Endothelial cell of umbilical vein (primary cell): ENCODE measurements around the gene SDK2. TPM values are rescaled to one million over a fixed set of nuclear protein-coding genes. Genes with fewer than 3 reads are reported as not detected.

Experiments used
- BruUV-seq: library from RNA; stranded (reverse); fragments of 400-500 nt; replicated peaks from 2 replicates; lab custom pipeline; 2021; lab: Mats Ljungman, UMichigan
- CTCF ChIA-PET: fragments of 300-600, 350-600 bp; sonication (Branson Sonifier 250); formaldehyde crosslinking; loops from one replicate; lab custom pipeline; 2021; ENCODE audit warnings: antibody characterized with exemption, inconsistent platforms; lab: Charles Lee
- POLR2A ChIA-PET: fragments of 300-600, 350-600 bp; sonication (Branson Sonifier 250); formaldehyde crosslinking; loops from one replicate; lab custom pipeline; 2021; ENCODE audit warnings: antibody characterized with exemption, inconsistent platforms; lab: Charles Lee
- DNase-seq: peaks from one replicate; pipeline ENCODE4 v3.0.0-alpha.2; 2011; ENCODE audit warnings: low read depth, low spot score
- FAIRE-seq: peaks from 2 replicates; lab custom pipeline; 2011; peaks lifted over from hg19 to GRCh38; lab: Jason Lieb, UNC
- H2AFZ ChIP-seq: 2 replicates; pipeline ENCODE4 v1.6.0; 2012; ENCODE audit warnings: low read depth, low read length, control low read depth, inconsistent platforms
- H3K27ac ChIP-seq: 2 replicates; pipeline ENCODE4 v1.5.1; 2011; ENCODE audit warnings: low read depth, mild to moderate bottlenecking, control low read depth, low read length, moderate library complexity; ENCODE audit not compliant: insufficient read depth
- H3K27me3 ChIP-seq, 2 experiments: 2 replicates each; pipeline versions ENCODE4 v1.6.0 to v1.6.1; 2011; ENCODE audit warnings: low read length in 2 of 2, mixed read lengths in 1 of 2; ENCODE audit not compliant: control insufficient read depth in 2 of 2, insufficient read depth in 2 of 2
- H3K36me3 ChIP-seq, 2 experiments: 2 replicates in 1 of 2; 3 replicates in 1 of 2; pipeline ENCODE4 v1.5.1; 2011; ENCODE audit warnings: low read length in 2 of 2, mild to moderate bottlenecking in 1 of 2, moderate library complexity in 1 of 2; ENCODE audit not compliant: control insufficient read depth in 2 of 2, insufficient read depth in 2 of 2; ENCODE audit errors: extremely low read depth in 1 of 2
- H3K4me1 ChIP-seq: 3 replicates; pipeline ENCODE4 v1.5.1; 2011; ENCODE audit warnings: mild to moderate bottlenecking, low read length; ENCODE audit not compliant: control insufficient read depth, insufficient read depth; ENCODE audit errors: extremely low read depth
- H3K4me2 ChIP-seq: 2 replicates; pipeline ENCODE4 v1.6.1; 2011; ENCODE audit warnings: low read length, control low read depth, mixed read lengths; ENCODE audit not compliant: insufficient read depth
- H3K4me3 ChIP-seq, 3 experiments: fragments of 200-600 bp in 1 of 3; sonication (generic), shearing (Covaris generic) in 1 of 3; replicated peaks in 1 of 3; 2 replicates each; pipeline ENCODE4 v1.5.1; 2011 to 2016; ENCODE audit warnings: control low read depth in 3 of 3, low read length in 3 of 3, mild to moderate bottlenecking in 2 of 3, inconsistent platforms in 1 of 3, low read depth in 1 of 3, moderate library complexity in 1 of 3; ENCODE audit not compliant: insufficient read depth in 1 of 3
- H3K79me2 ChIP-seq: 2 replicates; pipeline ENCODE4 v1.6.0; 2012; ENCODE audit warnings: low read length, inconsistent platforms; ENCODE audit not compliant: control insufficient read depth, insufficient read depth
- H3K9ac ChIP-seq: replicated peaks from 2 replicates; pipeline ENCODE3; 2011; ENCODE audit warnings: low read length, control low read depth; ENCODE audit not compliant: insufficient read depth; ENCODE audit errors: extremely low read depth
- H3K9me1 ChIP-seq: replicated peaks from 3 replicates; pipeline ENCODE4 v1.6.0; 2011; ENCODE audit warnings: mild to moderate bottlenecking, low read length; ENCODE audit not compliant: control insufficient read depth, insufficient read depth; ENCODE audit errors: extremely low read depth
- H3K9me3 ChIP-seq: replicated peaks from 2 replicates; pipeline ENCODE4 v1.5.1; 2012; ENCODE audit warnings: low read length, inconsistent platforms; ENCODE audit not compliant: control insufficient read depth, insufficient read depth
- H4K20me1 ChIP-seq: replicated peaks from 2 replicates; pipeline ENCODE3; 2011; ENCODE audit warnings: mild to moderate bottlenecking, low read length; ENCODE audit not compliant: control insufficient read depth, insufficient read depth; ENCODE audit errors: extremely low read depth
- CTCF ChIP-seq, 2 donors: IDR thresholded peaks; 1 replicate in 1 of 2; 2 replicates in 1 of 2; pipeline ENCODE4 v1.5.1; 2011; ENCODE audit warnings: low read length in 2 of 2, mild to moderate bottlenecking in 2 of 2, moderate library complexity in 2 of 2, control low read depth in 1 of 2, inconsistent platforms in 1 of 2, low read depth in 1 of 2; ENCODE audit not compliant: insufficient read depth in 1 of 2; ENCODE audit errors: extremely low read depth in 1 of 2
- EZH2 ChIP-seq: IDR thresholded peaks from 2 replicates; pipeline ENCODE4 v1.6.1; 2012; ENCODE audit warnings: borderline replicate concordance, low read depth, mild to moderate bottlenecking, moderate library complexity, low read length, inconsistent platforms; ENCODE audit not compliant: severe bottlenecking
- FOS ChIP-seq: IDR thresholded peaks from 2 replicates; pipeline ENCODE4 v1.6.1; 2011; ENCODE audit warnings: mild to moderate bottlenecking, low read length, moderate library complexity, borderline replicate concordance; ENCODE audit not compliant: insufficient read depth
- GATA2 ChIP-seq: IDR thresholded peaks from 2 replicates; pipeline ENCODE4 v1.7.0; 2011; ENCODE audit warnings: low read depth, mild to moderate bottlenecking, moderate library complexity, mixed read lengths, low read length; ENCODE audit not compliant: insufficient read length, insufficient read depth
- JUN ChIP-seq: IDR thresholded peaks from 2 replicates; pipeline ENCODE4 v1.6.1; 2011; ENCODE audit warnings: borderline replicate concordance, low read depth; ENCODE audit not compliant: insufficient read length, insufficient read depth
- MAX ChIP-seq: IDR thresholded peaks from 2 replicates; pipeline ENCODE4 v1.6.1; 2011; ENCODE audit not compliant: insufficient read depth, insufficient read length
- MYC ChIP-seq: IDR thresholded peaks from one replicate; pipeline ENCODE4 v1.6.1; 2011; ENCODE audit warnings: mild to moderate bottlenecking, low read depth, low read length
- POLR2A ChIP-seq: IDR thresholded peaks from 2 replicates; pipeline ENCODE4 v1.6.1; 2012; ENCODE audit warnings: low read depth, mild to moderate bottlenecking, control low read depth, low read length
- POLR2AphosphoS5 ChIP-seq: IDR thresholded peaks from 2 replicates; pipeline ENCODE4 v1.6.1; 2012; ENCODE audit warnings: low read depth, mild to moderate bottlenecking, control low read depth, low read length, moderate library complexity; ENCODE audit not compliant: insufficient read depth
- dilution Hi-C: fragments of 300-500 bp; cut with MboI; formaldehyde crosslinking; loops from one replicate; pipeline ENCODE4 v1.15.0; 2019; ENCODE audit warnings: low sequenced_read_pairs; ENCODE audit not compliant: extremely low pct_ligation_motif_present
- intact Hi-C: fragments of 100-400 bp; cut with micrococcal nuclease; formaldehyde crosslinking; loops from one replicate; pipeline ENCODE4 v1.10.0; 2022
- polyA plus RNA-seq, 4 experiments: library from polyadenylated mRNA; depleted of rRNA in 3 of 4; stranded (reverse) in 3 of 4; unstranded in 1 of 4; fragments of >200 nt; gene quantifications; 2 replicates each; pipeline versions ENCODE4 v1.2.1 to v1.2.3, GENCODE V29; 2011 to 2012; ENCODE audit warnings: missing spikeins in 1 of 4
- total RNA-seq: library from RNA; stranded (reverse); gene quantifications from 2 replicates; pipeline ENCODE4 v1.2.3, GENCODE V29; 2021

The SDK2 gene
- total and polyA plus RNA-seq, 2 donors (not counting 3 experiments of a cell fraction or from before 2014, with no cell fraction given): not detected

GRCh38 chr17:73492125-73492820 lies 152.0 kb downstream of the SDK2 start:
- intact Hi-C loops: no loop called here
- H3K27ac ChIP-seq: no peak overlapping the region
- POLR2A ChIA-PET: no interaction called here

GRCh38 chr17:73491648-73492047 lies 152.6 kb downstream of the SDK2 start:
- Histone ChIP-seq H3K9ac (no peak overlapping the region), H3K36me3 (no peaks in the 10 kb centered on the region), H3K4me1 (no peaks in the 10 kb centered on the region), H3K9me1 (no peaks in the 10 kb centered on the region), H2AFZ (no peak overlapping the region), H3K4me3 (no peak overlapping the region), H3K4me2 (no peak overlapping the region), H4K20me1 (no peaks in the 10 kb centered on the region), H3K9me3 (no peaks in the 10 kb centered on the region), H3K27me3 (no peaks in the 10 kb centered on the region), H3K27ac (no peak overlapping the region), H3K79me2 (no peaks in the 10 kb centered on the region)
- FAIRE-seq: no peak
- no TSS peak for BruUV-seq
- DNase-seq: no peak
- CTCF ChIA-PET: no interaction called here
- POLR2A ChIA-PET: no interaction called here
- TF ChIP-seq POLR2A (no peak), EZH2 (no peak), GATA2 (no peak), JUN (no peak), POLR2AphosphoS5 (no peak), MYC (no peak), FOS (no peak), CTCF (IDR thresholded peaks at IDR 0.05; ENCODE audit: extremely low read depth in 1 of 2, insufficient read depth in 1 of 2, low read depth in 1 of 2, low read length in 2 of 2) (no peak), MAX (no peak)
- dilution Hi-C loops: no loop called here
- intact Hi-C loops: no loop called here

More at GRCh38 chr17:73492125-73492820, 152.0 kb downstream of the SDK2 start:
- Histone ChIP-seq H4K20me1 (no peaks in the 10 kb centered on the region), H3K79me2 (no peaks in the 10 kb centered on the region), H3K27me3 (no peaks in the 10 kb centered on the region), H3K9me1 (no peaks in the 10 kb centered on the region), H2AFZ (no peak overlapping the region), H3K4me2 (no peak overlapping the region), H3K9me3 (no peaks in the 10 kb centered on the region), H3K4me1 (no peaks in the 10 kb centered on the region), H3K4me3 (no peak overlapping the region), H3K36me3 (no peaks in the 10 kb centered on the region), H3K9ac (no peak overlapping the region)
- BruUV-seq: no TSS peak
- CTCF ChIA-PET: no interaction called here
- dilution Hi-C loops: no loop called here
- TF ChIP-seq MAX (no peak), POLR2AphosphoS5 (no peak), MYC (no peak), FOS (no peak)
- no peak for DNase-seq
- FAIRE-seq: no peak
